Gastrocnemius medialis (tissue), 4 donors: Measurements from ENCODE around the gene VPS37C. TPM values are rescaled to one million over a fixed set of nuclear protein-coding genes. Genes with fewer than 3 reads are reported as not detected.

Experiments used
- ATAC-seq, 2 donors: fragments of 150-250 bp; one replicate each; pipeline ENCODE4 v1.9.1; 2016
- DNase-seq, 2 donors: peaks; one replicate each; pipeline ENCODE4 v3.0.0-alpha.2; 2019
- H3K27ac ChIP-seq, 4 donors: fragments of 200-600 bp; sonication (generic); 1 replicate in 1 of 4; 2 replicates in 3 of 4; pipeline ENCODE4 v1.5.1; 2016 to 2018; ENCODE audit warnings: mild to moderate bottlenecking in 2 of 4, moderate library complexity in 1 of 4
- H3K27me3 ChIP-seq, 3 donors: fragments of 200-600 bp; sonication (generic) in 2 of 3; 1 replicate in 1 of 3; 2 replicates in 2 of 3; pipeline versions ENCODE4 v1.5.1 to v1.6.0; 2016 to 2019; ENCODE audit warnings: mild to moderate bottlenecking in 1 of 3, moderate library complexity in 1 of 3
- H3K36me3 ChIP-seq, 2 donors: fragments of 200-600 bp; sonication (generic) in 1 of 2; one replicate each; pipeline ENCODE4 v1.5.1; 2017 to 2018
- H3K4me1 ChIP-seq, 2 donors: fragments of 200-600 bp; sonication (generic) in 1 of 2; one replicate each; pipeline ENCODE4 v1.5.1; 2016 to 2017; ENCODE audit warnings: mild to moderate bottlenecking in 2 of 2
- H3K4me3 ChIP-seq, 4 donors: fragments of 200-600 bp; sonication (generic) in 3 of 4; 1 replicate in 1 of 4; 2 replicates in 3 of 4; pipeline ENCODE4 v1.5.1; 2016 to 2019; ENCODE audit warnings: mild to moderate bottlenecking in 2 of 4
- H3K9me3 ChIP-seq, 3 donors: fragments of 200-600 bp; sonication (generic) in 2 of 3; 1 replicate in 1 of 3; 2 replicates in 2 of 3; pipeline ENCODE4 v1.5.1; 2016 to 2019
- POLR2A ChIP-seq, 2 donors: fragments of 450-650 bp; IDR thresholded peaks; one replicate each; pipeline ENCODE4 v1.6.1; 2017; ENCODE audit warnings: antibody characterized with exemption in 2 of 2, mild to moderate bottlenecking in 2 of 2, moderate library complexity in 2 of 2
- in situ Hi-C, 4 donors: fragments of 200-750 bp; cut with MboI; loops; one replicate each; pipeline versions ENCODE4 v1.15.0 to v1.8.0; 2017; ENCODE audit warnings: low sequenced_read_pairs in 4 of 4
- intact Hi-C: fragments of 100-400 bp; cut with DNase I; formaldehyde crosslinking; loops from one replicate; pipeline ENCODE4 v1.15.1; 2023; ENCODE audit warnings: low total_unique reads
- total RNA-seq, 4 donors: library from RNA; depleted of rRNA; stranded (reverse); fragments of >200 nt; gene quantifications; one replicate each; pipeline versions ENCODE4 v1.1.0 to v1.2.3, GENCODE V29; 2016
- TF ChIP-seq, protein P1 (sequence below), 5 experiments: fragments of 450-650 bp in 3 of 5; fragments of 200-600 bp in 2 of 5; sonication (generic) in 2 of 5; IDR thresholded peaks in 4 of 5; conservative IDR thresholded peaks in 1 of 5; 1 replicate in 4 of 5; 2 replicates in 1 of 5; pipeline ENCODE4 v1.5.1; 2016 to 2019; ENCODE audit warnings: antibody characterized with exemption in 5 of 5, mild to moderate bottlenecking in 3 of 5, moderate library complexity in 3 of 5

Gene VPS37C
- total RNA-seq, 4 donors from 2014 or later: 17.7 to 27.1 (median 23.5) TPM

DNA sequence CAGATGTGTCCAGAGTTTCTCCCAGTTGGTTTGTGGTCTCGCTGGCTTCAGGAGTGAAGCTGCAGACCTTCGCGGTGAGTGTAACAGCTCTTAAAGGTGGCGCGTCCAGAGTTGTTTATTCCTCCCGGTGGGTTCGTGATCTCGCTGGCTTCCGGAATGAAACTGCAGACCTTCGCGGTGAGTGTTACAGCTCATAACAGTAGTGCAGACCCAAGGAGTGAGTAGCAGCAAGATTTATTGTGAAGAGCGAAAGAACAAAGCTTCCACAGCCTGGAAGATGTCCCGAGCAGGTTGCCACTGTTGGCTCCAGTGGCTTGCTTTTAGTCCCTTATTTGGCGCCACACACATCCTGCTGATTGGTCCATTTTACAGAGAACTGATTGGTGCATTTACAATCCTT, 40.2 kb upstream of the VPS37C start:
- Histone ChIP-seq H3K4me1 (no peaks in the 10 kb centered on the region), H3K27ac (no peak overlapping the region), H3K4me3 (no peak overlapping the region), H3K9me3 (no peaks in the 10 kb centered on the region), H3K36me3 (no peaks in the 10 kb centered on the region), H3K27me3 (peaks cover 0 to 4% (median 0%) of the 10 kb centered on the region in 3 donors)
- TF ChIP-seq, protein P1, sequence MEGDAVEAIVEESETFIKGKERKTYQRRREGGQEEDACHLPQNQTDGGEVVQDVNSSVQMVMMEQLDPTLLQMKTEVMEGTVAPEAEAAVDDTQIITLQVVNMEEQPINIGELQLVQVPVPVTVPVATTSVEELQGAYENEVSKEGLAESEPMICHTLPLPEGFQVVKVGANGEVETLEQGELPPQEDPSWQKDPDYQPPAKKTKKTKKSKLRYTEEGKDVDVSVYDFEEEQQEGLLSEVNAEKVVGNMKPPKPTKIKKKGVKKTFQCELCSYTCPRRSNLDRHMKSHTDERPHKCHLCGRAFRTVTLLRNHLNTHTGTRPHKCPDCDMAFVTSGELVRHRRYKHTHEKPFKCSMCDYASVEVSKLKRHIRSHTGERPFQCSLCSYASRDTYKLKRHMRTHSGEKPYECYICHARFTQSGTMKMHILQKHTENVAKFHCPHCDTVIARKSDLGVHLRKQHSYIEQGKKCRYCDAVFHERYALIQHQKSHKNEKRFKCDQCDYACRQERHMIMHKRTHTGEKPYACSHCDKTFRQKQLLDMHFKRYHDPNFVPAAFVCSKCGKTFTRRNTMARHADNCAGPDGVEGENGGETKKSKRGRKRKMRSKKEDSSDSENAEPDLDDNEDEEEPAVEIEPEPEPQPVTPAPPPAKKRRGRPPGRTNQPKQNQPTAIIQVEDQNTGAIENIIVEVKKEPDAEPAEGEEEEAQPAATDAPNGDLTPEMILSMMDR (IDR thresholded peaks at IDR 0.05 in 4 of 5, conservative IDR thresholded peaks at IDR 0.05 in 1 of 5): no peak
- no peak for TF ChIP-seq POLR2A (IDR thresholded peaks at IDR 0.05)
- DNase-seq: no peak
- no peak for ATAC-seq
- in situ Hi-C loops (no loop called here), intact Hi-C loops (no loop called here)

DNA sequence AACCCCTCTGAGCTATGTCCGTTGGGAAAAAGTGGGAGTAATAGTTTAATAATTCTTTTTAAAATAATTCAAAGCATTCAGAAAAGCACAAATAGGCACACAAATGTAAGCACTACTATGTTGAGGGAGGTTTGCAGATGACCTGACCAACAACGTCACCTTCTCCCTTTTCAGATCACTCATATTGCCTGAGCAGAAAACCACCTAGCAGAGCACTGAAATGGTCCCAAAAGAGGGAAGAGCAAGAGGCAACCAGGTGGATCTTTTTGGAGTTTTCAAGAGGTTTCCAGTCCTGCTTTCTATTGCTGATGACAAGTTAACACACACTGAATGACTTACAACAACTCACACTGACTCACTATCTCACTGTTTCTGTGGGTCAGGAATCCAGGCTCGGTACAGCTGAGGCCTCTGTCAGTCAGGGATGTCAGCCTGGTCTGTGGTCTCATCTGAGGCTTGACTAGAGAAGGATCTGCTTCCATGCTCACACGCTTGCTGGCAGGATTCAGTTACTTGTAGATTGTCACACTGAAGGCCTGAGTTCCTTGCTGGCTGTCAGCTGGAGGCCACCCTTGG, 37.8 kb upstream of the VPS37C start:
- ATAC-seq (no peak), DNase-seq (no peak)
- Histone ChIP-seq H3K4me3 (no peak overlapping the region), H3K9me3 (no peaks in the 10 kb centered on the region), H3K27ac (no peak overlapping the region), H3K27me3 (no peaks in the 10 kb centered on the region), H3K36me3 (no peaks in the 10 kb centered on the region), H3K4me1 (no peaks in the 10 kb centered on the region)
- TF ChIP-seq, protein P1 (IDR thresholded peaks at IDR 0.05 in 4 of 5, conservative IDR thresholded peaks at IDR 0.05 in 1 of 5): no peak
- no peak for TF ChIP-seq POLR2A (IDR thresholded peaks at IDR 0.05)
- intact Hi-C loops: no loop called here
- in situ Hi-C loops: loop anchor here in 3 of 4 donors (25.0 kb wide), 2 partner anchors 162 to 362 kb away; partner anchors contain the start of gene CCDC86 (in 3 of the 3)

DNA sequence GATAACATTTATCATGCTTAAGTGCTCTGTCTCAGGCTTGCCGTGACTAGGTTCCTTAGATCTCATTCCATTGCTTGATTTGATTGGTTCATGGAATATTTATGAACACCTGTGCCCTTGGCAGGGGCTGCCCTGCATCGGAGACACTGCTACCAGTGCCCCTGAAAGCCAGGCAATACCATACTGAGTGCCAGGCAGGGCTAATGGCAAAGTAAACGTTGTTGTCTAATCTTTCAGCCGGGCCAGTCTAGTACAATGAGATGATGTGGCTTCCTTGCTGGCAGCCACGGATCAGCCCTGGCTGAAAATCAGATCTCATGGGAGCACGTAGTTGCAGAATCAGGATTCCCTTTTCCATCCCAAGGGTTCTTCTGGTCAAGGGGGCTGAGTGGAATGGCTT, 37.1 kb upstream of the VPS37C start:
- in situ Hi-C loops: loop anchor here in 3 of 4 donors (25.0 kb wide), 2 partner anchors 161 to 361 kb away; partner anchors contain the start of gene CCDC86 (in 3 of the 3)
- Histone ChIP-seq H3K4me1 (no peaks in the 10 kb centered on the region), H3K4me3 (no peak overlapping the region), H3K9me3 (no peaks in the 10 kb centered on the region), H3K27me3 (no peaks in the 10 kb centered on the region), H3K36me3 (no peaks in the 10 kb centered on the region), H3K27ac (no peak overlapping the region)
- TF ChIP-seq POLR2A (IDR thresholded peaks at IDR 0.05): no peak
- TF ChIP-seq, protein P1 (IDR thresholded peaks at IDR 0.05 in 4 of 5, conservative IDR thresholded peaks at IDR 0.05 in 1 of 5): no peak
- ATAC-seq (no peak), DNase-seq (no peak)
- intact Hi-C loops: no loop called here

DNA sequence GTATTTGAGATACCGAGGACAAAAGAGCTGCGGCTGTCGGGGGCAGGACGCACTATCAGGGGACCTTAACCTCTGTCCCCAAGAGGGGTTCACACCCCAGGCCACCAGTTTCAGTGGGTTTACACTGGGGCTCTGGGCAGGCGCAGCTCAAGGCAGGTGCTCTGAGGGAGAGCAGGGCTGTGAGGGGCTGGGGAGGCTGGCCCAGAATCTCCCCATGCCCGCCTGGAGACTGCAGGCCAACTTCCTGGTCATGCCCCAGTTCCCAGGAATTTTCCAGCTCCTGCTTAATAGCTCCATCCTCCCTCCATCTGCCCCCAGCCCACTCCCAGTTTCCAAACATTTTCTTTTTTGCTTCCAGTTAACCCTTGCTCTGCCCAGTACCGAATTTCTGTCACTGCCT, 34.5 kb upstream of the VPS37C start:
- no peak for ATAC-seq
- TF ChIP-seq POLR2A (IDR thresholded peaks at IDR 0.05): no peak
- TF ChIP-seq, protein P1 (IDR thresholded peaks at IDR 0.05 in 4 of 5, conservative IDR thresholded peaks at IDR 0.05 in 1 of 5): no peak
- H3K27me3 ChIP-seq: peaks cover 0 to 2% (median 0%) of the 10 kb centered on the region in 3 donors
- no peak for DNase-seq
- no peaks in the 10 kb centered on the region for H3K9me3 ChIP-seq
- no peak overlapping the region for H3K4me3 ChIP-seq
- in situ Hi-C loops (loop anchor here in 3 of 4 donors (25.0 kb wide), 2 partner anchors 158 to 358 kb away; partner anchors contain the start of gene CCDC86 (in 3 of the 3)), intact Hi-C loops (no loop called here)
- no peaks in the 10 kb centered on the region for H3K36me3 ChIP-seq
- no peak overlapping the region for H3K27ac ChIP-seq
- no peaks in the 10 kb centered on the region for H3K4me1 ChIP-seq
